Measurements from ENCODE around the gene RENBP.

DNA sequence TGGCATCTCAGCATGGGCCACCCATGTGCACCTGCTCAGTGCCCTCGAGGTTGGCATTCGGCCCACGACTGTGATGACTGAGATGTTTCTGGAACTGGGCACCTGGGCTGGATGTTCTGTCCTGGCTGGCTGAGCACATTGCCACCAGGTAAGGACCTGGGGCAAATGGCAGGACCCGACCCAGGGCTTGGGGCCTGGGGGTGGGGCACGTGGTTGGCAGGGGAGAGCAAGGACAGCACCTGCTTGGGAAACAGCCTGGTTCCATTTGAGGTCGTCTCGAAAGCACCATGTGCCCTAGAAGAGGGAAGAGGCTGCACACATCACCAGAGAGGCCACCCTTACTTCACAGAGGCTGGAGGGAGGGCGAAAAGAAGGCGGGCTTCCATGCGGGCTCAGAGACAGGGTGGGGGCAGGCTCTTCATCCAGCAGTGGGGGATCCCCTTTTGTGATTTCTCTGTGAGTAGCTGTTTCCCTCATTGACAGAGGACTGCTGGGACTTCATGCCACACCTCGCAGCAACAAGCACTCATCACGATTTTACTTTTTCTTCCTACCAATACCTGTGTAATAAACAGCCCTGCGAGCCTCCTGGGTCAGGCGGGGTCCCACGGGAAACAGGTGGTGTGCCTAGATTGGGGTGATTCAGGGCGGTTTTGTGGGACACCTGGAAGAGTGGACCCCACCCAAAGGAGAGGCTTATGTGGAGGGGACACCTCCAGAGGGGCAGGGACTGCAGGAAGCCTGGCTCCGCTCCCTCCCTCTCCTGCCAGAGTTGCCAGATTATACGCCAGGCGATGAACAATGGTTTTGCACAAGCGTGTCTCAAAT, 40.1 kb upstream of the RENBP start:
- no peak for TF ChIP-seq POLR2A (IDR thresholded peaks at IDR 0.05)
- no peak for TF ChIP-seq CTCF (IDR thresholded peaks at IDR 0.05)
- TF ChIP-seq POLR2AphosphoS5 (IDR thresholded peaks at IDR 0.05), result no peak
- TF ChIP-seq EP300 (IDR thresholded peaks at IDR 0.05), result no peak
